ENCODE results near the gene TIPRL. TPM values are rescaled to one million over a fixed set of nuclear protein-coding genes. Genes with fewer than 3 reads are reported as not detected.

The TIPRL gene
- 38.4 TPM for polyA plus RNA-seq (2013, experiment 1 of 2)
- 38.4 TPM for polyA plus RNA-seq (2013, experiment 2 of 2)

DNA sequence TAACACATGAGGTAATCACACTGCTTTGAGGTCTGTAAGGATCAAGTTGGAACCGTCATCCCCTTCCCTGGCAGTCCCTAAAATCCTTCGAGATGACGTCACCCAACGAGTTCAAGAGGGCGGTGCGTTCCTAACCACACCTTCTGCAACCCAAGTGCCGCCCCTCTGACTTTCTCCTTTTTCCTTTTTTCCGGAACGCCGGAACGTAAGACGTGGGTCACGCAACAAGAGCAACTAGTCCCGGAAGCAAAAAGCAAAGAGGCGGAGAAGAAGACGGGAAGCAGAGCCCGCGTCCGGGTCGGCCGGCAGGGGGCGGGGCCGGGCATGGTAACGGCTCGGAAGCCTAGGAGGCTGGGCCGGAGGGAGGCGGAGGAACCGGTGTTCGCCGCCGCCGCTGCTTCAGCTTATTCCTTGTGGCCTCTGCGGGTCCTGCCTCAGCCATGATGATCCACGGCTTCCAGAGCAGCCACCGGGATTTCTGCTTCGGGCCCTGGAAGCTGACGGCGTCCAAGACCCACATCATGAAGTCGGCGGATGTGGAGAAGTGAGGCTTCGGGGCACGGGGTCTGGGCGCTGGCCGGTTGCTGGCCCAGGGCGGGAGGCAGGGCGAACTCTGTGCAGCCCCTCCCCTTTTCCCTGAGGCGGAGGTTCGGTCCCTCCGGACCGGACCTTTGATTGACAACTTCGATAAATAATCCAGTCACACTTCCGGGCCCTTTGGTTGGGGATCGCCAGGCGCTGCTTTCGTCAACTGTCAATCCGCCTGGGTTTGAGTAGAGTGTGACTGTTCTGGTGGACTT is at the start of gene TIPRL:
TIPRL (plus strand) TSS at position 325 of the 800 bp plus-strand sequence; CDS start at position 441, 116 bp downstream.
- Histone ChIP-seq H3K27ac (ENCODE audit: low read depth, low read length, severe bottlenecking) (peak within 1 kb of the TSS; percentile 95), H3K36me3 (ENCODE audit: control insufficient read depth, insufficient read depth, low read length) (no peaks in the 10 kb centered on the region), H3K9me3 (ENCODE audit: control insufficient read depth, low read length) (no peaks in the 10 kb centered on the region), H3K4me1 (ENCODE audit: control insufficient read depth, insufficient read depth, low read length, poor library complexity, severe bottlenecking) (no peaks in the 10 kb centered on the region), H3K4me3 (ENCODE audit: extremely low read depth, insufficient read depth, low read length, poor library complexity, severe bottlenecking) (peak within 1 kb of the TSS; percentile 81)
- WGBS, 2 experiments (ENCODE audit: insufficient coverage in 2 of 2) = 0 to 1% methylated on average over 46 to 48 of the region's 56 CpGs

DNA sequence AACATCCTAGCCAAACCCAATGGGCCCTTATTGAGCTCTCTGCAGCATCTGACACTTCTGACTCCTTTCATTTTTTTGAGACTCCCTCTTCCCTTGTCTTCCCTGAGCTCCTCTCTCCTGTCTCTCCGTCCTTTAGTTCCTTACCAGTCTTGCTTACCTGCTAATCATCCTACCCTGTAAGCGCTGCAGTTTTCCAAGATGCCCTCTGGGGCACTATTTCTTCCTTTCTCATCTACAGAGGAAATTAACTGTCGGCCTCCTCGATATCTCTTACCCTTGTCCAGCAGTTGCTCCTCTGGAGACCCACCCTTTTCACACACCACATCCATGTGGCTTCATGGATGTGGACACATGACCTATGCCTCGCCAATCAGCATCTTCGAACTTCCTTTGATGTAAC is 48.8 kb upstream of the TIPRL start:
- Histone ChIP-seq H3K9me3 (ENCODE audit: control insufficient read depth, low read length) (peaks cover 4% of the 10 kb centered on the region), H3K27ac (ENCODE audit: low read depth, low read length, severe bottlenecking) (no peak overlapping the region), H3K4me1 (ENCODE audit: control insufficient read depth, insufficient read depth, low read length, poor library complexity, severe bottlenecking) (no peaks in the 10 kb centered on the region), H3K4me3 (ENCODE audit: extremely low read depth, insufficient read depth, low read length, poor library complexity, severe bottlenecking) (no peak overlapping the region), H3K36me3 (ENCODE audit: control insufficient read depth, insufficient read depth, low read length) (peaks cover 60% of the 10 kb centered on the region)
- 91 to 94% methylated on average over 4 to 6 of the region's 6 CpGs for WGBS, 2 experiments (ENCODE audit: insufficient coverage in 2 of 2)

DNA sequence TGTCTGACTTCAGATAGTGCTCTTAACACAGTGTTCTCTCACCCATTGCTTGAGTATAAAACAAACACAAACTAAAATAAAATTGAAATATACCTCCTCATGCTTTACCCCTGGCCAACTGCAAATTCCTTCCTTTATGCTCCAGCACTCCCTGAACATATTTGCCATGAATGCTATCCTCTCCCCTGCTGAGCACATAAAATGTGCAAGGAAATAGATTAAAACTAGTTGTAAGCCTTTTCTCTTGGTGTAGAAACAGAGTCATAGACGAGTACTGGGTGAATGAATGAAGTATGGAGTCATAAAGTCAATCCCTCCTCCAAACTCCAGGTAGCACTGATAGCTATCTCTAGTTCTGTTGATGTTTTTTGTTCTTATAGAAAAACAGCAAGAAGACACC is 44.6 kb upstream of the TIPRL start:
- Histone ChIP-seq H3K4me1 (ENCODE audit: control insufficient read depth, insufficient read depth, low read length, poor library complexity, severe bottlenecking) (peaks cover 10% of the 10 kb centered on the region), H3K27ac (ENCODE audit: low read depth, low read length, severe bottlenecking) (no peak overlapping the region), H3K4me3 (ENCODE audit: extremely low read depth, insufficient read depth, low read length, poor library complexity, severe bottlenecking) (no peak overlapping the region), H3K9me3 (ENCODE audit: control insufficient read depth, low read length) (no peaks in the 10 kb centered on the region), H3K36me3 (ENCODE audit: control insufficient read depth, insufficient read depth, low read length) (peaks cover 29% of the 10 kb centered on the region)
- 100% methylated on average over 1 of the region's 1 CpG; no CpG with 5 or more reads in 1 of the 2 experiments for WGBS, 2 experiments (ENCODE audit: insufficient coverage in 2 of 2)

DNA sequence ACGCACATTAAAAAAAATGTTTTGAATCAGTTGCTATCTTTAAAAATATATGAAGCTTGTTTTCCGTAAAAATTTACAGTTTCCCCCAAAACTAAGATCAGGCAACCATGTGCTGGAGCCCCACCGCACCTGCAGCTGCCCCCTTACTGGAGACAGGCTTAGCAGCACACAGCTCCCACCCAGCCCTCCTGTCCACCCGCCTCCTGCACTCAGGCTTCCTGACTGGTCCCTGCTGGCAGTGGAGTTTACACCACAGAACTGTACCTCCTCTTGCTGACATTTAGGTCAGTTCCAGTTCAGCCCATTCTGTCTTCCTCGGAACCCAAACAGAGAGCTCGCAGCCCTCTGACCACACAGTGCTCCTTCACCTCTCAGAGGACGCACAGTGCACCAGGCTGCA is 44.1 kb upstream of the TIPRL start:
- no peak overlapping the region for H3K4me3 ChIP-seq (ENCODE audit: extremely low read depth, insufficient read depth, low read length, poor library complexity, severe bottlenecking)
- peaks cover 10% of the 10 kb centered on the region for H3K4me1 ChIP-seq (ENCODE audit: control insufficient read depth, insufficient read depth, low read length, poor library complexity, severe bottlenecking)
- H3K36me3 ChIP-seq (ENCODE audit: control insufficient read depth, insufficient read depth, low read length) = peaks cover 26% of the 10 kb centered on the region
- no peak overlapping the region for H3K27ac ChIP-seq (ENCODE audit: low read depth, low read length, severe bottlenecking)
- H3K9me3 ChIP-seq (ENCODE audit: control insufficient read depth, low read length) = no peaks in the 10 kb centered on the region
- WGBS, 2 experiments (ENCODE audit: insufficient coverage in 2 of 2) = 62 to 90% methylated on average over 3 to 5 of the region's 7 CpGs

DNA sequence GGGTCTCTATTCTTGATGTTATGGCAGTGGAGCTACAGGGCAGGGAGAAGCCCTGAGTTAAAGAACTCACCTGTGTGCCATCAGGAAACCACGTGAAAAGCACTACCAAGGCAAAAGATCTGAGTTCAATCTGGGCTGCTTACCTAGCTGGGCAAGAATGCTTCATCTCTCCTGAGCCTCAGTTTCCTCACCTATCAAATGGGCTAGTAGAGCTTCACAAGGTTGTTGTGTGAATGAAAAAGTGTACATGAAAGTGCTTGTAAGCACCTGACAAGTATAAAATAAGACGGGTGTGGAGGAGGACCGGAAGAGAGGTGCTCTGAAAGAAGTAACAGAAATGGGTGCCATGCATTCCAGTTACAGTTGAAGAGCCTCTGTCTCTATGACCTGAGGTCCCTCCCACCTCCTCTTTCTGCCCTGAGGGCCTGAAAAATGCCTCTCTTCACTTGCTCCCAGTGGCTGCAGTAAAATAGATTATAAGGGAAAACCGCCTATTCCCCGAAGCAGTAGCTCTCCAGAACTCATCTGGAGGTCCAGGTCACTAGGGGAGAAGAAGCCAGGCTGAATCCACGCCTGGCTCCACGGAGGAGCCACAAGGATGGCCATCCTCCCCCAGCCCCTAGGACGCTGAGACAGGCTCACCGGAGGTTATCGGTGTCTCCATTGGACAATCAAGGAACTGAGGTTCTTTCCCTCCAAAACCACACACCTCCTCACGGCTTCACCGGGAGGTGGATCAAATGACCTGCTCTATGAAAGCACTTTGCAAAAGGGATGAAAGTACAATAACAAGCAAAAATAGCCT is 43.4 kb upstream of the TIPRL start:
- Histone ChIP-seq H3K4me3 (ENCODE audit: extremely low read depth, insufficient read depth, low read length, poor library complexity, severe bottlenecking) (peak overlapping the region; percentile 70), H3K27ac (ENCODE audit: low read depth, low read length, severe bottlenecking) (no peak overlapping the region), H3K36me3 (ENCODE audit: control insufficient read depth, insufficient read depth, low read length) (peaks cover 20% of the 10 kb centered on the region), H3K9me3 (ENCODE audit: control insufficient read depth, low read length) (no peaks in the 10 kb centered on the region), H3K4me1 (ENCODE audit: control insufficient read depth, insufficient read depth, low read length, poor library complexity, severe bottlenecking) (peaks cover 10% of the 10 kb centered on the region)
- WGBS, 2 experiments (ENCODE audit: insufficient coverage in 2 of 2) = 40 to 53% methylated on average over 4 to 11 of the region's 12 CpGs

DNA sequence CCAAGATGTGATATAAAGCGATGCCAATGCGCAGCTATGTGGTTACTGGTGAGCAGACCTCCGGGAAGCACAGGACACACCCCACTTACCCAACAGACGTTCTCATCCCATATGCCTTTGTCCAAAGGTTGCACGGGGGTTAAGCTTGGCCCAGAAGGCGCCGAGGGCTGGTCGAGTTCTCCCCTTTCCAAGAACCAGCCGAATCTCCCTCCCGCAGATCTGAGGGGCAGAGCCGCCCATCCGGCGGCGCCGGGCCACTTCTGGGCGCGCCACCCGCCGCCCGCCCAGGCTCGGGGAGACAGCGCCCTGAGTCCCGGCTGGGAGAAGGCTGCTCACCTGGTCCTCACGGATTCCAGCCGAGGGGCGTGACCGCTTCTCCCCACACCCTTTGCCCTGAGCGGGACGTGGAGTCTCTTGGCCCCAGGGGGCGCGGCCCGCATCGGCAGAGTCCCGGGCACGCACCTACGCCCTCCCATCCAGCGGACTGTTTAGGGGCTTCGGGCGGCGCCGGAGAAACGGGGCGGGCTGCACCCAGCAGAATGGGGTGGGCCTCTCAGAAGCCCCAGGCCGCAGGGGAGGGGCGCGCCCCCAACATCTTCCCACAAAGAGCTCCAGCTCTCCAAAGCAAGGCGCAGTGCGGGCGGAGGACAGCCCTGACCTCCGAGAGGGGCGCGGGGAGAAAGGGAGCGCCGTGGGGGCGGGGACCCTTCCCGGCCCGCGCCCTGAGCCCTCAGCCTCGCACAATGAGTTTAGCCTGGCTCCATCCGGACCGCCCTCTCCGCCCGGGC is 42.6 kb upstream of the TIPRL start:
- Histone ChIP-seq H3K27ac (ENCODE audit: low read depth, low read length, severe bottlenecking) (peak overlapping the region; percentile 30), H3K9me3 (ENCODE audit: control insufficient read depth, low read length) (no peaks in the 10 kb centered on the region)
- 0 to 1% methylated on average over 42 to 56 of the region's 63 CpGs for WGBS, 2 experiments (ENCODE audit: insufficient coverage in 2 of 2)

DNA sequence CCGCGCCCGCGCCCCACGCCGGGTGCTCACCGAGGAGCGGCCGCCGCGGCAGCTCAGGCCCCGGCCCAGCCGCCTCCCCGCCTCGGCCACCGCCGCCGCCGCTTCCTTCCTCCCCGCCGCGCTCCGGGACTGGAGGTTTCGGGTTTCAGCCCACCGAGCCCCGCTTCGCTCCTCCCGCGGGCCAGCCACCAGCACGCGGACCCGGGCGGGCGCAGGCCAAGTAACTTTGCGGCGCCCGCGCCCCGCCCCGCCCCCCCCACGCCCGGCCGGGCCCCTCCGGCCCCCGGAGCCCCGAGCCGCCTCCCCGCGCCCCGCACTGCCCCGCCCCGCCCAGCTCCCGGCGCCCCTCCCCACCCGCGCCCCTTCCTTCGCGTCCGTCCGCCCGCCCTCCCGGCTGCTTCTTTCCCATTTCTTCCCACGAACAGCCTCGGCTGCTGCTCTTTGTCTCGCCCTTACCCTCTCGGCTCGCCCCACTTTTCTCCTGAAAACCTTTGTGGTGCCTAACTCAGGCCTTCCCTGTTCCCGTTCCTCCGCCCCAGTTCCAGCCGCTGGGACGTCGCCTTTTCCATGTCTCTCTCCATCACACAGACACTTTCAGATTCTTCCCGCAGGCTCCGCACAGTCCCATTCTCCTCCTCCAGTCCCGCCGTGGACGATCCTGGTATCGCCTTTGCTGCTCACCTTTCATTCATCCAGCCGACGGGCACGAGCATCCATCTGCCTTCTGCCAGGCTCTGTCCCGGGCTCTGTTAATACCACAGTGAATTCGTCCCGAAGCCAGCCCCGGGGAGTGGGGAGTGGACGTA is 41.9 kb upstream of the TIPRL start, which contains the start of gene GPR161:
GPR161 (minus strand) TSS at position 222 of the 806 bp plus-strand sequence. CDS start 32,080 bp downstream, outside the sequence.
- Histone ChIP-seq H3K4me3 (ENCODE audit: extremely low read depth, insufficient read depth, low read length, poor library complexity, severe bottlenecking) (peak within 1 kb of the TSS; percentile 70), H3K4me1 (ENCODE audit: control insufficient read depth, insufficient read depth, low read length, poor library complexity, severe bottlenecking) (peaks cover 10% of the 10 kb centered on the region), H3K9me3 (ENCODE audit: control insufficient read depth, low read length) (no peaks in the 10 kb centered on the region), H3K36me3 (ENCODE audit: control insufficient read depth, insufficient read depth, low read length) (peaks cover 9% of the 10 kb centered on the region), H3K27ac (ENCODE audit: low read depth, low read length, severe bottlenecking) (peak within 1 kb of the TSS; percentile 77)
- WGBS, 2 experiments (ENCODE audit: insufficient coverage in 2 of 2) = 0% methylated on average over 38 to 42 of the region's 86 CpGs

More for the DNA sequence above, 42.6 kb upstream of the TIPRL start:
- H3K4me1 ChIP-seq (ENCODE audit: control insufficient read depth, insufficient read depth, low read length, poor library complexity, severe bottlenecking) = peaks cover 10% of the 10 kb centered on the region
- H3K4me3 ChIP-seq (ENCODE audit: extremely low read depth, insufficient read depth, low read length, poor library complexity, severe bottlenecking) = peak overlapping the region; percentile 70
- peaks cover 12% of the 10 kb centered on the region for H3K36me3 ChIP-seq (ENCODE audit: control insufficient read depth, insufficient read depth, low read length)

DNA sequence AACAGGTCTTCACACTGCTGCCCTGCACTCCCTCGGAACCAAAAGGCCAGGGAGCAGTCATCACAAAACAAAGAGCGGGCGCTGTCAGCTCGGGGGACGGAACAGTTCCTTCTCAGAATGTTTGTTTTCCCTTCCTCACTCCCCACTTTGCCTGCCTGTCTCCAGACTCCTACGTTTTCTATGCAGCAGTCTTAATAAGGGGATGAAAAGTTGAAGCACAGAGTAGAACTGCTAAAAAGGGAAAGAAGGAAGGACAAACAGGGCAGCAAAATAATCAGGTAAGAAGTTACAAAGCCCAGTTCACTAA is 41.3 kb upstream of the TIPRL start:
- 0% methylated on average over 1 to 5 of the region's 6 CpGs for WGBS, 2 experiments (ENCODE audit: insufficient coverage in 2 of 2)
- no peaks in the 10 kb centered on the region for H3K9me3 ChIP-seq (ENCODE audit: control insufficient read depth, low read length)
- peaks cover 9% of the 10 kb centered on the region for H3K36me3 ChIP-seq (ENCODE audit: control insufficient read depth, insufficient read depth, low read length)
- peak overlapping the region; percentile 70 for H3K4me3 ChIP-seq (ENCODE audit: extremely low read depth, insufficient read depth, low read length, poor library complexity, severe bottlenecking)
- peak overlapping the region; percentile 77 for H3K27ac ChIP-seq (ENCODE audit: low read depth, low read length, severe bottlenecking)
- peaks cover 10% of the 10 kb centered on the region for H3K4me1 ChIP-seq (ENCODE audit: control insufficient read depth, insufficient read depth, low read length, poor library complexity, severe bottlenecking)

DNA sequence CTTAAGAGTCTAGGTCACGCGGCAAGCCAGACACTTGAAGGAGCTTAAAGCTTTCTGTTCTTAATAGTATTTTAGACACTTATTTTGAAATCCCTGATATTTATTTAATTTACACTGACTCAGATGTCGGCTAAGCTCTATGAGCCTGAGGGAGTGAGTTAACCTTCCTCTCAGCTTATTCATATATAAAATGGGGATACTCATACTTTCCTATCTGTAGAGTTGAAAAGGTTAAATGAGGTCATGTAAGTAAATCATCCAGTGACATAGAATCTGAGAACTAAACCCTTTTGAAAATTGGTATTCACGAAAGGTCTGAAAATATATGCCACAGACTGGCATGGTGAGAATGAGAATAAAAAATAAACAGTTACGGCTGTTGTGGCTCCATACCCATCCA is 40.6 kb upstream of the TIPRL start:
- H3K4me1 ChIP-seq (ENCODE audit: control insufficient read depth, insufficient read depth, low read length, poor library complexity, severe bottlenecking) = peaks cover 10% of the 10 kb centered on the region
- no peaks in the 10 kb centered on the region for H3K9me3 ChIP-seq (ENCODE audit: control insufficient read depth, low read length)
- H3K27ac ChIP-seq (ENCODE audit: low read depth, low read length, severe bottlenecking) = no peak overlapping the region
- 86 to 100% methylated on average over 2 of the region's 5 CpGs for WGBS, 2 experiments (ENCODE audit: insufficient coverage in 2 of 2)
- peaks cover 9% of the 10 kb centered on the region for H3K36me3 ChIP-seq (ENCODE audit: control insufficient read depth, insufficient read depth, low read length)
- H3K4me3 ChIP-seq (ENCODE audit: extremely low read depth, insufficient read depth, low read length, poor library complexity, severe bottlenecking) = peak overlapping the region; percentile 70

DNA sequence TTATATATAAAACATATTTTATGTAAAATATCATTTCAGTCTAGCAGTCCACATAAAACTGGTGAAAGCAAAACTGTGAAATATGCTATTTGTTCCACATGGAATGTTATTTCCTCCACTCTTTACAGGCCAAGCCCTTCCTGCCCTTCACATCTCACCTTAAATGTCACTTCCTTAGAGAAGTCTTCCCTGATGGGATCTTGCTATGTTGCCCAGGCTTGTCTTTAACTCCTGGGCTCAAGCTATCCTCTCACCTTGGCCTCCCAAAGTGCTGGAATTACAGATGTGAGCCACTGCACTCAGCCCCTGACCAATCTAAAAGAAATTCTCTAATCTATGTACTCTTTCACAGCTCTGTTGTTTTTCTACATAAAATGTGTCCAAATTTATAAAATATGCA is 39.7 kb upstream of the TIPRL start:
- H3K27ac ChIP-seq (ENCODE audit: low read depth, low read length, severe bottlenecking) = no peak overlapping the region
- peaks cover under 1% of the 10 kb centered on the region for H3K36me3 ChIP-seq (ENCODE audit: control insufficient read depth, insufficient read depth, low read length)
- H3K9me3 ChIP-seq (ENCODE audit: control insufficient read depth, low read length) = no peaks in the 10 kb centered on the region
- peaks cover 10% of the 10 kb centered on the region for H3K4me1 ChIP-seq (ENCODE audit: control insufficient read depth, insufficient read depth, low read length, poor library complexity, severe bottlenecking)
- H3K4me3 ChIP-seq (ENCODE audit: extremely low read depth, insufficient read depth, low read length, poor library complexity, severe bottlenecking) = no peak overlapping the region
